Right kidney (tissue), 1 donor: Measurements from ENCODE around the gene PRRC2A.
A peak's percentile ranks its signal among the peaks of the same experiment; 100 is the strongest.
"Not testable (repeated sequence)": the region's sequence is repeated elsewhere in the genome, so short reads cannot be mapped to it uniquely, and the experiment has no call there.

Source experiments
- DNase-seq: peaks from one replicate; pipeline ENCODE4 v3.0.0-alpha.2; 2016

The PRRC2A gene

DNA sequence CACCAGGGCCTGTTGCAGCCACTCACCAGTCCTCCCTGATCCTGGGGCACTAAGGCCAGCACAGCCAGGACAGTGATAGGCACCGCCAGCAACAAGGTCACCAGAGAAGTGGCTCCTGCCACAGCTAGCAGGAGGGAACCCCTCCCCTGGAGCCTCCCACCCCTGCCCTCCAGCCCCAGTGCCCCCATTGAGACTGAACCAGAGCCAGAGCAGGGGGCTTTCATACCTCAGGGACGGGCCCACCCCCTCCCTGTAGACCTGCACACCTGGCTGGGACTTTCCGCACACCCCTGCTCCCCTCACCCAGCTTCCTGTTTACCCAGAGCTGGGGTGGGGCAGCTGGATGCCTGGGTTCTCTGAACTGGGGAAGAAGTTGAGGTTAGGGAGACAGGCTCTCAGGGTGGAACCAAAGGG, 38.3 kb upstream of the PRRC2A start, which contains the start of gene LTB:
TSS of gene LTB (minus strand) at position 195 of the 414 bp plus-strand sequence. CDS start at position 188, 7 bp downstream.
- no peak for DNase-seq

DNA sequence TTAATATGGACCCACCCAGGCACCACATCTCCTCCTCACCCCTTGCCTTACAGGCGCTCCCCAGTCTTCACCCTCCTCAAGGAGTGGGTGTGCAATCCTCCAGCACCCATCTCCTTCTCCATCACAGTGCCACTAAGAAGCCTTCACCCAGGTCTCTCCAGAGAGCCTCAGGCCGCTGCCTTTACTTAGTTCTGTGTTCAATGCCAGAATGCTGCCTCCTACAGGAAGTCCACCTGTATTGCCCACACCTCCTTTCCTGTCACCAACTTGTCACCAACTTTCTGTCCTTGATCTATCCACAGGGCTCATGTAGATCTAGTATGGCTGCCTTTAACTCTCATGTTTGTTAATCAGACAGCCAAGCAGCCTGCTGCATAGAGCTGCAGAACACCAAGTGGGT, 35.0 kb upstream of the PRRC2A start:
- DNase-seq: no peak

DNA sequence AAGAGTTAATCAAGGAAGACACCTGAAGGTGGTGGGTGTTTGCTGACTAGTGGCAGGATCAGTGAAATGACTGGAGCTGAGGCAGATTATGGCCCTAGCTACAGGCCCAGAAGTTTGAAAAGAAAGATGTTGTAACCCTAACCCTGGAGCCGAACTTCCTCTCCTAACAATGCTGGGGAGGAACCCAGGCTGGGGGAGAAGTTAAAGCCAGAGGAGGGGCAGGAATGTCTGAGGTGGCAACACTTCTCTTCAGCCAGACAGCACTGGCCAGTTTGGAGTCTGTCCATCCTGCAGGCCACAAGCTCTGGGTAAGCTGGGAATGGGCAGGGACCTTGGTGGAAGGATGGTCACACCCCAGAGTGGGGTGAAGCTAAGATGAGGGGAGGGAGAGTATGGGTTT, 34.5 kb upstream of the PRRC2A start, which contains the start of gene LST1:
TSS of gene LST1 (plus strand) at position 270 of the 400 bp plus-strand sequence. CDS start 1,023 bp downstream, outside the sequence.
- DNase-seq: no peak

DNA sequence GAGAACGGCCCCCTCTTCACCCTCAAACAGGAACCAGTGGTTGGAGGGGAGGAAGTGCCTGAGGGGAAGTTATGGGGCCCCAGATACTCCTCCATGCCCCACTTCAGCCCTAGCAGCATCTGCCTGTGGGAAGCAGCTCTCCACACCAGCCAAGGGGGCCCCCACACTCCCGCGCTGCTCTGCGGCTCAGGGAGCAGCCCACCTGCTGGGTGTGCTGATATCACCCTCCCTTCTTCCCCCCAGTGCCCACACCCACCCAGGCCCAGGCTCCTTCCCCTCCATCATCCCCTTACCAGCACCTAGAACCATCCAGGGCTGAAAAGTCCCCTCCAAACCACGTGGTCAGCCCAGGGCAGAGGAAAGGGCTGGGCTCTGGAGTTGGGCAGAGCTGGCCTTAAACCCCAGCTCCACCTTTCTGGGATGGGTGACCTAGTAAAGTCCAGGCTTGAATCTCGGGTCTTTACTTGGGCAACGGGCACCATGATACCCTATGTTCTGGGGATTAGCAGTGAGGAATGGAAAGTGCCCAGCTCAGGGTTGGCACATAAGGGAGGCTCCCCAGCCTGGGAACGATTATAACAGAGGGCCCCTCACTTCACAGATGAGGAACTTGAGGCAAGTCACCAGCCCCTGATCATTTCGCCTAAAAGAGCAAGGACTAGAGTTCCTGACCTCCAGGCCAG, 33.8 kb upstream of the PRRC2A start:
- no peak for DNase-seq

DNA sequence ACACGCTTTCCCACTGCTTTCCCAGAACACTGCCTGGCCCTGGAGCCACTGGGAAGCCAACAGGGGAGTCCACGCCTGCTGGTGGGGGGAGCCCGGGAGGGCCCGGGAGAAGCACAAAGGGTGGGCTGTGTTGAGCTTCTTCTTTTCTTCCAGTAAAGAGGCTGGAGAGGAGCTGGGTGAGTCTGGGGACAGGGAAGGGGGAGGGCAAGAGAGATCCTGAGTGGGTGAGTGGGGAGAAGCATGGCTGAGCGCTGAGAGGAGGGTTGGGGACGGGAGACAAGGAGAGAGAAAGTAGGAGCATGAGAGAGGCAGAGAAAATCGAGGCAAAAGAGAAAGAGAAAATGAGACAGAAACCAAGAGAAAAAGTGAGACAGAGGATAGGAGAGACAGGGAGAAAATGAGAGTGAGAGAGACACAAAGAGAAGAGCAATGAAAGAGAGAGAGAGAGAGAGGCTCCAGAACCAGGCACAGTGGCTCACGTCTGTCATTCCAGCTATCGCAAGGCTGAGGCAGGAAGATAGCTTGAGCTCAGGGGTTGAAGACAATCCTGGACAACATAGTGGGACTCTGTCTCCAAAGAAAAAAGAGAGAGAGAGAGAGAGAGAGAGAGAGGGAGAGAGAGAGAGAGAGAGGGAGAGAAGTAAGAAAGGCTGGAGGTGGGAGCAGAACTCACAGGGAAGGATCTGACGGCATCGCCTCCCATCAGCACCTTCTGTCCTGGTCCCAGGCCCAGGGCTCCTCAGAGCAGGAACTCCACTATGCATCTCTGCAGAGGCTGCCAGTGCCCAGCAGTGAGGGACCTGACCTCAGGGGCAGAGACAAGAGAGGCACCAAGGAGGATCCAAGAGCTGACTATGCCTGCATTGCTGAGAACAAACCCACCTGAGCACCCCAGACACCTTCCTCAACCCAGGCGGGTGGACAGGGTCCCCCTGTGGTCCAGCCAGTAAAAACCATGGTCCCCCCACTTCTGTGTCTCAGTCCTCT, 32.4 kb upstream of the PRRC2A start:
- DNase-seq: no peak

DNA sequence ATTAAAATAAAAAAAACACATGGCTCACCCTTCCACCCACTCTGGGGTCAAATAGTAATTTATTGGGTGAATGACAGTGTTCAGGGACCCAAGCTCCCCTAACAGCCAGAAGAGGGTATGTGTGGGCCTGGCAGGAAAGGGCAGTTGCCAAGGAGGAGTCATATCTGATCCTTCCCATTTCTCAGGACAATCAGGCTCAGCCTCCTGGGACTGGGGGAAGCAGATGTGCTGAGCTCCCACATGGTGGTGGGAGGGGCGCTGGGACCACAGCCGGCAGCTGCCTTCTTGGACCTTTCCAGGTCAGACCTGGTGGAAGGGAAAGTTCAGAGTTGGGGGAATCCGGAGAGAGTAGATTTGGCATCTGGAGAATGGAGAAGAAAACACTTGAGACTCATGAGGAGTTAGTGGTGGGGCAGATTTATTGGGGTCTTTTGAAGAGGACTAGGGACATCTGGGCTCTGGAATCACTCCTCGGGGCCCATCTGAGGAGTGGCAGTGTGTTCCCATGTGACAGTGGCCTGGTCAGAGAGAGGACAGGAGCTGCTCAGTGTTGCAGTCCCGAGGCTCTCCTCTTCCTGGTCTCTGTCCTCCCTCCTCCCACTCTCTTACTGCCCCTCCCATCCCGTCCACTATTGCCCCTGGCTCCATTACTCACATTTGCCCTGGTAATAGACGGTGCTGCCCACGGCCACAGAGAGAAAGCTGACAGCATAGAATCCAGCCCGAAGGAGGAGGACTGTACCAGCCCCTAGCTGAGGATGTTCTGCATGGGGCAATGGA, 31.5 kb upstream of the PRRC2A start:
- no peak for DNase-seq

DNA sequence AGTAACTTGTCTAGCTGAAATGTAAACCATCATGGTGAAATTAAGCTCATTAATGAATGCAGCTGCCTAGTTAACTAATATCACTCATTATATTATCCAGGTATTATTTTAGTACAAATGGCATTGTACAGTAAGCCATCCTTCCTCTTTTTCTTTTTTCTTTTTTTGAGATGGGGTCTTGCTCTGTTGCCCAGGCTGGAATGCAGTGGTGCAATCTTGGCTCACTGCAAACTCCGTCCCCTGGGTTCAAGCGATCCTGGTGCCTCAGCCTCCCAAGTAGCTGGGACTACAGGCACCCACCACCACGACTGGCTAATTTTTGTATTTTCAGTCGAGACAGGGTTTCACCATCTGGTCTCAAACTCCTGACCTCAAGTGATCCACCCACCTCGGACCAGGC, 29.8 kb upstream of the PRRC2A start:
- DNase-seq: not testable (repeated sequence)

DNA sequence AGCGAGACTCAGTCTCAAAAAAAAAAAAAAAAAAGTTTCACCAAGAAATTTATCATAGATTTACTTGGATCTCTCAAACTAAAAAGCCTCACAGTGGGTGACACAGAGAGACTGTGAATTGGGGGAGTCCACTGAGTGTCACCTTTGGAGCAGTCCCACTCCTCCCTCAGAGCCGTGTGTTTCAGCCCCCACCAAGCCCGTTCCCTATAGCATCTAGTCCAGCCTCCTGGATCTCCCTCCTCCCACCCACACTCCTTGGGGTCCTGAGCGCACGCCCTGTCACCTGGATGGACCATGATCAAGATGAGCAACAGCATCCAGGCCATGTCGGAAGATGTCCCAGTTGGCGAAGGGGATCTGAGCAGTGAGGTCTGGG, 28.1 kb upstream of the PRRC2A start:
- no peak for DNase-seq

DNA sequence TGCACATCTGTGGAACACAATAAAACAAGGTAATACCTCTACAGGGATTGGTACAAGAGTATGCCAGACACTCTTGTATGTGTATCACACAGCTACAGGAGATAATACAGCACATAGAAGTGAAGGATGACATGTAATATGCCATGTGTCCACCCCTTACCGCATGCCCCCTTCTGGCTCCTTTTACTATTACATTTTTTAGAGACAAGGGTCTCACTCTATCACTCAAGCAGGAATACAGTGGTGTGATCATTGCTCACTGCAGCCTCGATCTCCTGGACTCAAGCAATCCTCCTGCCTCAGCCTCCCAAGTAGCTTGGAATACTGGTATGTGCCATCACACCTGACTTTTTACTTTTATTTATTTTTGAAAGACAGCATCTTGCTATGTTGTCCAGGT, 23.5 kb upstream of the PRRC2A start:
- no peak for DNase-seq

DNA sequence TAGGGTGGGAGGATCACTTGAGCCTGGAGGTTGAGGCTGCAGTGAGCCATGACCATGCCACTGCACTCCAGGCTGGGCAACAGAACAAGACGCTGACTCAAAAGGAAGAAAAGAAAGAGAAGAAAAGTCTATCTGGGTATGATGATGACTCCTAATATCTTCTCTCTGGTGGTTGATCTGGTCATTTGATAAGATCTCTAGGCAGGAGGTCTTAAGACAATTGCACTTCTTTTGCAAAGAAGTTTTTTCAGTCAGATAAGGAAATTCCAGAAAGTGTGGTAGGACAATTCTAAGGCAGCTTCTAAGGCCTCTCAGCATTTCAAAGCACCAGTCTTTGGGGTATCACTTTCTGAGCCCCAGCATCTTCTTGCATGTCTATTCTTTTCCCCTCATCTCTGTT, 13.2 kb upstream of the PRRC2A start:
- DNase-seq: no peak

DNA sequence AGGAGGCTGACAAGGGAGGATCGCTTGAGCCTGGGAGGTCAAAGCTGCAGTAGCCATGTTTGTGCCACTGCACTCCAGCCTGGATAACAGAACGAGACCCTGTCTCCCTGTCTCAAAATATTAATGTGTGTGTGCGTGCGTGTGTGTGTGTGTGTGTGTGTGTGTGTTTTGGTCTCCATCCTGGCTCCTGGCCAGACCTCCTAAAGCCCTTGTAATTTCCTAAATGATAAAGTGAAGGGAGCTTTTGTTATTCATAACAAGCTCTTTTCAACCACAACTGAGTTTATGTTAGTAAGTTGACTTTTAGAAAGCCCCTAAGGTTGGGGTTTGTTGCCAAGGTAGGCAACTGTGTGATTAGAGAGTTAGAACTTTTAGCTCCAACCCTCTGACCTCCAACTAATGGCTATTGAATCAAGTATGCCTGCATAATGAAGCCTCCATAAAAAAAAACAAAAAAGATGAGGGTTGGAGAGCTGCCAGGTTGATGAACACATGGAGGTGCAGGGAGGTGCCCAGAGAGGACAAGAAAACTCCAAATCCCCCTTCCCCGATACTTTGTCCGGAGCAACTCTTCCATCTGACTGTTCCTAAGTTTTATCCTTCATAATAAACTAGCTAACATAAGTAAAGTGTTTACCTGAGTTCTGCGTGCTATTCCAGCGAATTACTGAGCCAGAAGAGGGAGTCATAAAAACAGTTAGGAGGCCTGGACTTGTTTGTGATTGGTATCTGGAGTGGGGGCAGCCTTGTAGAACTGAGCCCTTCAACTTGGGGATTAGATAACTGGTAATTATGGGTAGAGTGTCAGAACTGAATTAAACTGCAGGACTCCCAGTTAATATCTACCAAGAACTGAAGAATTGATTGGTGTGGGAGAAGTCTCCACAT, 10.8 kb upstream of the PRRC2A start:
- no peak for DNase-seq

DNA sequence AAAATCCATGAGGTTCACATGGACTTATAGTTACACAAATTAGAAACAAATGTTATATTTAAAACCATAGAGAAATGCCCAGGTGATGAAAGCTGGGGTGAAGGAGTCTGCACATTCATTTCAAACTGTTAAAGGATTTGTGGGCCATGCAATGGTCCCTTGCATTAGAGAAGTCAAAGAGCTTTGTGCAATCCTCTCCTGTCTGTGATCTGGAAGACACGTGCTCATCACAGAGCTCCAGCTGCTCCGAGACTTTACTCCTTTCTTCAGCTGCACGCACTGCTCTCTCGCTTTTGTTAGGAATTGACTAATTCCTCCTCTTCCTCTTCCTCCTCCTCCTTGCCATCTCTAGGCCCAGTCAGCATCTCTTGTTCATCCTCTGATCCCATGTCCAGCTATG, 9.5 kb upstream of the PRRC2A start:
- no peak for DNase-seq

DNA sequence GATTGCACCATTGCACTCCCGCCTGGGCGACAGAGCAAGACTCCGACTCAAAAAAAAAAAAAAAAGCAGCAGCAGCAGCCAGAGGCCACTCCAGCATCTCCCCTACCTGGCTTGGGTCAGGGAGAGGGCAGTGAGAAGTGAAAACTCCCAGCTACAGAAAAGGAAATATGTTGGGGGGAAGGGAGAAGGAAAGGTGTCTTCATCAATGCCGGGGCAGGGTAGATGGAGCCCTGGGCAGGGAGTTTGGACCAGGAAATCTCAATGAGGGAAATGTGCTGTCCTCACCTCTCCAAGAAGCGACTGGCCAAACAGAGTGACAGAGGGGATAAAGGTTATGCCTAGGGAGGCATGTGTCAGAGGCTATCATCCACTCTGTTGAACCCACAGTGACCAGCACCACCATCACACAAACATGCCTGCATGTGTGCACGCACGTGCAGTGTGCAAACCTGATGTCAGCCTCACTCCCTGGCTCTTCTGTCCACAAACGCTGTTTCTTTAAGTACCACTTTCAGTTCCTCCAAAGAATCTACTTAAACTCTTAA, 6.4 kb upstream of the PRRC2A start:
- DNase-seq: no peak

DNA sequence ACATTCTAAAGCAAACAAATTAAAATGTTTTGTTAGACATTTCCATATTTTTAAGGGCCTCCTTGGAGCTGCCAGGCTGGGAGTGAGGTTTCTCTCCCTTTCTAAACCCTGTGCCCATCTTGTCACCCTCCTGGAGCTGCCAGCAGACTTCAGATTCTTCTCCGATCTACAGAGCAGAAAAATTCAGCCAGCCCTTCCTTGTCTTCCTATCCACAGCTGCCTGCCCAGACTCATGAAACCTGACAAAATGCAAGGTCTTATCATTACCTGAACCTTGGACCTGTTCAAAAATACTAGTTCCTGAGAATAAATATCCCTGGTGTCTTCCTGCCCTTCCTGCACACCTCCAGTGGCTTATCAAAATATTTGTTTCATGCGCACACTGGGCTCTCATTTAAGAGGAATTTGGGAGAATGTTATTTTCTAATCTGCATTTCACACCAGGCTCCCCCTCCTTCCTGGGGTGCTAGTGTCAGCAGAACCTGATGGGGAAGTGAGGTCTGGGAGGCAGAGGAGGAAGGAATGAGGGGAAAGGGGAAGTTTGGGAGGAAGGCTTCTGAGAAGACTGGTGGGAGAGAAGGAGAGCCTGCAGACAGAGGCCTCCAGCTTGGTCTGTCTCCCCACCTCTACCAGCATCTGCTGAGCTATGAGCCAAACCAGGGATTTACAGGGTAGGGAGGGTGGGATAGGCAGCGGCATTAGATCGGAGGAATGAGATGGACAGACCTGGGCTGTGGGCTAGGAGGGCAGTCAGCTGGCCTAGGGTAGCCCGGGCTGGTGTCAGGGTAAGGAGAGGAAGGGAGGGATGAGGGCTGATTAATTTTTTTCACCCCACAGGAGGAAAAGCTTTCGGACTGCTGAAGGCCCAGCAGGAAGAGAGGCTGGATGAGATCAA, 5.6 kb upstream of the PRRC2A start, which contains the start of gene AIF1:
TSS of gene AIF1 (plus strand) at position 551 of the 895 bp plus-strand sequence. CDS start at position 647, 96 bp downstream.
- DNase-seq: no peak

DNA sequence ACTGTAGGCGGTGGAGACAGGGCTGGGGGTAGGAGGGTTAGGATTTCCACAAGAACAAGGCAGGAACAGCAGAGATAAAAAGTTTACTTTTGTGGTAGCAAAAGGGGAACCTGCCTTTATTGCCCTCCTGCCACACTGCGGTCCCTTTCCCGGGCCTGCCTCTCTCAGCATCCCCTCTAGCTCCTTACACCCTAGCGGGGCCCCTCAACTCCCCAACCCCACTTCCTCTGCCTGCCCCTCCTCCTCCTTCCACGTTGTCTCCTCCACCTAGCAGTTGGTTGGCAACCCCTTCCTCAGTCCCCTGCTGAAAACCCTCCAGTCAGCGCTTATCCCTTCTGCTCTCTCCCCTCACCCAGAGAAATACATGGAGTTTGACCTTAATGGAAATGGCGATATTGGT, 4.8 kb upstream of the PRRC2A start:
- DNase-seq: no peak

DNA sequence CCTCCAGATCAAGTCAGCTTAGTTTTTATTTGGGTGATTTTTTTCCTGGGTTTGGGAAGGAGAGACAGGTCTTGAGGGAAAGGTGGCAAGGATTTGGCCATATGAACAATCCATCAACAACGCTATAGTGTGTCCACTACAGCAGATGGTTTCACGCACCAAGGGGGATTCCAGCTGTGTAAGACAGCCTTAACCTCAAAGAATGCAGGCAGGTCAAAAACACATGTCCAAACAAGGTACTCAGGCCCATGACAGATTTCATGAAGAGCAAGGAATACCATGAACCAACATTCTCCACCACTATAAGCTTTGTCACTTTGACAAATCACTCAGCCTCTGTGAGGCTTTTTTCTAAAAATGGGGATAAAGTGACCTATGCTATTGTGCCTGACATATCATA, 3.5 kb upstream of the PRRC2A start:
- no peak for DNase-seq

DNA sequence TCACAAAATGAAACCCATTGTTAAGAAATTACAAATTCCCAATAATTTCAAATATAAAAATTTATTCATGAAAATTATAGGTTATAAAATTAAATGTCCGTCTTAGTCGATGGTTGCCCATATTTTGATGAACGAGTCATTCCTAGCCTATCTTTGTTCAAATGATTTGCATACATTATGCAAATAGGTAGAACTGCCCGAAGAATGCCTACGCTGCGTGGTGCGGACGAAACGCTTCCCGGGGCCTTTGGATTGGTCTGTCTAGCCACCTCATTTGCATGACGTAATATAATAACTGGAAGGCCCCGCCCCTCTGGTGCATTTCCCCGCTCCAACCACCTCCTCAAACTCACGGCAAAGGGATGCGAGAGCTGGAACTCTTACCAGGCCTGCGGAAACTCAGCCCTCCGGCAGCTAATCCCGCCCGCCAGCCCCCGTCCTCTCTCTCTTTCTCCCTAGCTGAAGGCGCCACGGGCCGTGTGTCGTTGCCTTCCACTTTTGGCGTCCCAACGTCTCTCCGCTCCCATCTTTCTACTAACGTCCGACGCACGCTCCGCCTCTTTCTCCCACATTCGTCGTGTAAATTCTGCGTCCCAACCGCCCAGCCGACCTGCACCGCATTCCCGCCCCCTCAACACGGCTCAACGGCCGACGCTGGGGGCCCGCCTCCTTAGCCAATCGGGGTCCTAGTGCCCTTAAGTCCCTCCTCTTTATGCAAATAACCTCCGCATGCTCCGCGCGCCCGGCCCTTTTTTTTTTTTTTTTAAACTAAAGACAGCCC, 520 bp upstream of the PRRC2A start:
- peak; percentile 100 for DNase-seq

DNA sequence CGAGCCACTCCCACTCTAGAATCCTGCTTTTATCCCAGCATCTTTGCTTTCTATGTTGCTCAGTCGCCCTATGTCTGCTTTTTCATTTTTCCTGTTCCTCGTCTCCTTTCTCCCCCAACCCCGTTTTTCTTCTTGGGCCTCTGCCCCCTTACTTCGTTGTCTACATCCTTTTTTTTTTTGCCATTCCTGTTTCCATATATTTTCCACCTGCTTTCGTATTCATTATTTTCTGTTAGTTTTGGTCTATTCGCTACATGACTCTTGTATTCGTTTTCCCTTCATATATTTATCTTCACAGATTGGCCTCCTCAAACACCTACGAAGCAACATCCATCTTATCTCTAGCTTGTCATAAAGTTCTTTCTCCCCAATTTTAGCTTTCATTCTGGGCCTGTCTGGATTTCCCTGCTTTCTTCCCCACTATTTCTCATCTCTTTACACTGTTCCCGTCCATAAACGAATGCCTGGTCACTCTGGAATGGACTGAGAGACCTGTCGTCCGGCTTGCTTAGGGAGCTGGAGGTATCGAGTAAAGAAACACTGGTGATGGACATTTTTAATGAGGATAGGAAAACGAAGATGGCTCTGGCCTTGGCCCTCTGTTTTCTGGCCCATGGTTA, 915 bp downstream of the PRRC2A start:
- DNase-seq: no peak

DNA sequence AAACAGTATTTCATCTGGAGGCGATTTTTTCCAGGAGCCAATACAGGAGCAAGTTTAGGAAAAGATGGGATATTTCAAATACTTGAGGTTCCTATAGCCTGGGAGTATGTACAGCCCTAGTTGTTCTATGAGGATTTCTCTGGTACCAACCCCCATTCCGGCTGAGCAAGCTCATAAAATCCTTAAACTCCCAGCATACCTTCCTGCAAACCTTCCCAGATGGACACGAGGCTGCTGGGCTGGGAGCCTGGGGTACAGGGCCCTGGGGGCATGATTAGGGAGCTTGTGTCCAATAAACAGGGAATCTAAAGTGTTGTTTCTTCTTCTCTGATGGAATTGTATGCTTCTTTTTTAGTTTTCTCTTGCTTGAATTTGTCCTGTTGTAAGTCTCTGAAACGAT, 1.5 kb downstream of the PRRC2A start:
- no peak for DNase-seq
